HEK293 (cell line): ENCODE measurements around the gene RBM20.

ENCODE experiments used
- CTCF ChIA-PET: fragments of 350-600 bp; formaldehyde crosslinking; extraction: SDS; loops from one replicate; lab custom pipeline; 2021; ENCODE audit warnings: antibody characterized with exemption; lab: Yijun Ruan, JAX
- POLR2A ChIA-PET: fragments of 300-600 bp; formaldehyde crosslinking; extraction: SDS; loops from one replicate; lab custom pipeline; 2020; ENCODE audit warnings: antibody characterized with exemption, inconsistent platforms; lab: Yijun Ruan, JAX
- H3K27ac ChIP-seq: fragments of 200-500 bp; sonication (Bioruptor generic); 2 replicates; pipeline ENCODE4 v1.5.1; 2014; ENCODE audit warnings: low read depth, low read length, control low read depth, inconsistent platforms; ENCODE audit errors: extremely low read depth
- H3K36me3 ChIP-seq, 2 experiments: fragments of 200-500 bp in 1 of 2; sonication (Bioruptor generic) in 1 of 2; 1 replicate in 1 of 2; 2 replicates in 1 of 2; pipeline ENCODE4 v1.5.1; 2014 to 2017; ENCODE audit warnings: inconsistent platforms in 2 of 2, low read length in 2 of 2; ENCODE audit not compliant: control insufficient read depth in 2 of 2, insufficient read depth in 1 of 2
- H3K4me1 ChIP-seq: fragments of 200-500 bp; sonication (Bioruptor generic); 2 replicates; pipeline ENCODE4 v1.5.1; 2014; ENCODE audit warnings: mild to moderate bottlenecking, low read length, inconsistent platforms; ENCODE audit not compliant: control insufficient read depth, insufficient read depth
- H3K4me3 ChIP-seq: 2 replicates; pipeline ENCODE4 v1.5.1; 2011; ENCODE audit warnings: low read depth, mild to moderate bottlenecking, control low read depth, low read length, moderate library complexity
- H3K9me3 ChIP-seq: fragments of 200-500 bp; sonication (Bioruptor generic); 2 replicates; pipeline ENCODE4 v1.5.1; 2014; ENCODE audit warnings: low read depth, low read length, inconsistent platforms; ENCODE audit not compliant: control insufficient read depth, insufficient read depth
- PRDM1 ChIP-seq: fragments of 450-650 bp; formaldehyde crosslinking; IDR thresholded peaks from 2 replicates; pipeline ENCODE4; 2016; ENCODE audit warnings: missing biosample characterization, missing genetic modification characterization
- ZBTB1 ChIP-seq: fragments of 450-650 bp; formaldehyde crosslinking; IDR thresholded peaks from 2 replicates; pipeline ENCODE4 v1.5.1; 2016; ENCODE audit warnings: missing biosample characterization, missing genetic modification characterization
- ZNF140 ChIP-seq: fragments of 450-650 bp; formaldehyde crosslinking; IDR thresholded peaks from 2 replicates; pipeline ENCODE4 v1.5.1; 2016; ENCODE audit warnings: missing biosample characterization, missing genetic modification characterization
- ZNF146 ChIP-seq: fragments of 450-650 bp; formaldehyde crosslinking; IDR thresholded peaks from 2 replicates; pipeline ENCODE4 v1.5.1; 2016; ENCODE audit warnings: missing biosample characterization, missing genetic modification characterization
- ZNF248 ChIP-seq: fragments of 450-650 bp; formaldehyde crosslinking; IDR thresholded peaks from 2 replicates; pipeline ENCODE4 v1.5.1; 2017; ENCODE audit warnings: missing biosample characterization, missing genetic modification characterization
- ZNF302 ChIP-seq: fragments of 450-650 bp; formaldehyde crosslinking; IDR thresholded peaks from 2 replicates; pipeline ENCODE4 v1.5.1; 2016; ENCODE audit warnings: missing biosample characterization, missing genetic modification characterization, low read depth
- ZNF37A ChIP-seq: fragments of 450-650 bp; IDR thresholded peaks from 2 replicates; pipeline ENCODE4 v1.5.1; 2018; ENCODE audit warnings: missing biosample characterization, missing genetic modification characterization
- ZNF426 ChIP-seq: fragments of 450-650 bp; formaldehyde crosslinking; IDR thresholded peaks from 2 replicates; pipeline ENCODE4 v1.5.1; 2017; ENCODE audit warnings: missing biosample characterization, missing genetic modification characterization, mild to moderate bottlenecking, inconsistent platforms, moderate library complexity
- ZNF529 ChIP-seq: fragments of 450-650 bp; formaldehyde crosslinking; IDR thresholded peaks from 2 replicates; pipeline ENCODE4 v1.5.1; 2017; ENCODE audit warnings: missing genetic modification characterization, missing biosample characterization; ENCODE audit not compliant: insufficient replicate concordance
- ZSCAN16 ChIP-seq: fragments of 450-650 bp; formaldehyde crosslinking; IDR thresholded peaks from 2 replicates; pipeline ENCODE4 v1.5.1; 2016; ENCODE audit warnings: missing biosample characterization, missing genetic modification characterization
- TF ChIP-seq, protein P1 (sequence below): fragments of 450-650 bp; formaldehyde crosslinking; IDR thresholded peaks from 2 replicates; pipeline ENCODE4 v1.5.1; 2016; ENCODE audit warnings: missing biosample characterization, missing genetic modification characterization
- TF ChIP-seq, protein P2 (sequence below): fragments of 450-650 bp; formaldehyde crosslinking; IDR thresholded peaks from 2 replicates; pipeline ENCODE4 v1.5.1; 2017; ENCODE audit warnings: missing biosample characterization, missing genetic modification characterization
- TF ChIP-seq, protein P3 (sequence below): fragments of 450-650 bp; formaldehyde crosslinking; IDR thresholded peaks from 2 replicates; pipeline ENCODE4 v1.5.1; 2016; ENCODE audit warnings: missing biosample characterization, missing genetic modification characterization
- TF ChIP-seq, protein P4 (sequence below): fragments of 450-650 bp; formaldehyde crosslinking; IDR thresholded peaks from 2 replicates; pipeline ENCODE4 v1.5.1; 2017; ENCODE audit warnings: missing biosample characterization, missing genetic modification characterization

RBM20 gene

DNA sequence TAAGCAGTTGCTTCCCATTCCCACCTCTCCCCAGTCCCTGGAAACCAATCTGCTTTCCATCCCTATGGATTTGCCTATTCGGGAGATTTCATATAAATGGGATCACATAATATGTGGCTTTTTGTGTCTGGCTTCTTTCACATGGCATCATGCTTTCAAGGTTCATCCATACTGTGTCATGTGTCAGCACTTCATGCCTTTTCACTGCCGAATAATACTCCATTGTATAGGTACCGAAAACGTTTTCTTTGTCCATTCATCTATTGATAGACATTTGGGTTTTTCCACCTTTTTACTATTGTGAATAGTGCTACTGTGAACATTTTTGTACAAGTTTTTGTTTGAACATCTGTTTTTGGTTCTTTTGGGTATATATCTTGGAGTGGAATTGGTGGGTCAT lies 12.5 kb downstream of the RBM20 start:
- ChIA-PET CTCF (interaction anchor here (2.3 kb wide), 1 partner anchor 25 kb away, joined by 7 read pairs; no protein-coding TSS in a partner anchor), POLR2A (no interaction called here)
- Histone ChIP-seq H3K9me3 (no peaks in the 10 kb centered on the region), H3K27ac (no peak overlapping the region), H3K4me1 (peaks cover 14% of the 10 kb centered on the region), H3K36me3 (no peaks in the 10 kb centered on the region), H3K4me3 (no peak overlapping the region)
- peak; percentile 92 for TF ChIP-seq ZNF146 (tag by site-specific recombination)
- TF ChIP-seq ZNF140 (tag by site-specific recombination) = 0 out of 2 replicates have a peak, but pooled peaks have one; percentile 30
- no peak for TF ChIP-seq ZBTB1 (tag by site-specific recombination)

DNA sequence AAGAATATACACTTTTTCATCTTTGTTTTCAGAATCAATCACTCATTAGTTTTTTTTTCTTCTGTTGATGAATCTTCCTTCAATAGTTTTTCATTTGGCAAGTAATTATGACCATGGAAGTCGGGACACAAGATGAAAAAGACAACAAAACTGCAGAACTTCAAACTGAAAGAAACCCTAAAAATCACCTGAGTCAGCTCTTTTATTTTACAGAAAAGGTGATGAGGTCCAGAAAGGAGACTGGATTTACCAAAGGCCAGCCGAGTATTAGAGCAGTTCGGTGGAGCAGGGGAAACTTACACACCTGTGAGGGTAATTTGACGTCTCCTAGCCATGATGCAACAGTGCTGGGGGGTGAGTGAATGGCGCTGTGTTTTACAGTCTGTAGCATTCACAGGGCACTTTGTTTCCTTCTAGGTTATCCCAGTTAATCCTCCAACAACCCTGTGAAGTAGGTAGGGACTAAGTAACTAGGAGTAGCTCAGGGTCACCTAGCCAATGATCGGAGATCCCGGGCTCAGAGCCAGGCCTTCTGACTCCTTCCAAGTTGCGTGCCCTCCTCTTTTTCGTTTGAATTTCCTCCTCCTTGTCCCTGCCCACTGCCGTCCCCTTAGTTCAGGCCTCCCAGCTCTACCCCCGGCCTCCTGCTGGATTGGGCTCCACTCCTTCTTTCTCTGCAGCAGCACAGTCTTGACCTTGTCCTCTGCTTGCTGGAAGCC lies 14.0 kb downstream of the RBM20 start:
- Histone ChIP-seq H3K4me1 (peaks cover 11% of the 10 kb centered on the region), H3K27ac (no peak overlapping the region), H3K36me3 (no peaks in the 10 kb centered on the region), H3K9me3 (no peaks in the 10 kb centered on the region), H3K4me3 (no peak overlapping the region)
- no peak for TF ChIP-seq ZNF426 (tag by site-specific recombination)
- TF ChIP-seq, protein P1, sequence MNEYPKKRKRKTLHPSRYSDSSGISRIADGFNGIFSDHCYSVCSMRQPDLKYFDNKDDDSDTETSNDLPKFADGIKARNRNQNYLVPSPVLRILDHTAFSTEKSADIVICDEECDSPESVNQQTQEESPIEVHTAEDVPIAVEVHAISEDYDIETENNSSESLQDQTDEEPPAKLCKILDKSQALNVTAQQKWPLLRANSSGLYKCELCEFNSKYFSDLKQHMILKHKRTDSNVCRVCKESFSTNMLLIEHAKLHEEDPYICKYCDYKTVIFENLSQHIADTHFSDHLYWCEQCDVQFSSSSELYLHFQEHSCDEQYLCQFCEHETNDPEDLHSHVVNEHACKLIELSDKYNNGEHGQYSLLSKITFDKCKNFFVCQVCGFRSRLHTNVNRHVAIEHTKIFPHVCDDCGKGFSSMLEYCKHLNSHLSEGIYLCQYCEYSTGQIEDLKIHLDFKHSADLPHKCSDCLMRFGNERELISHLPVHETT (tag by site-specific recombination) = no peak
- no peak for TF ChIP-seq ZNF248
- TF ChIP-seq, protein P2, sequence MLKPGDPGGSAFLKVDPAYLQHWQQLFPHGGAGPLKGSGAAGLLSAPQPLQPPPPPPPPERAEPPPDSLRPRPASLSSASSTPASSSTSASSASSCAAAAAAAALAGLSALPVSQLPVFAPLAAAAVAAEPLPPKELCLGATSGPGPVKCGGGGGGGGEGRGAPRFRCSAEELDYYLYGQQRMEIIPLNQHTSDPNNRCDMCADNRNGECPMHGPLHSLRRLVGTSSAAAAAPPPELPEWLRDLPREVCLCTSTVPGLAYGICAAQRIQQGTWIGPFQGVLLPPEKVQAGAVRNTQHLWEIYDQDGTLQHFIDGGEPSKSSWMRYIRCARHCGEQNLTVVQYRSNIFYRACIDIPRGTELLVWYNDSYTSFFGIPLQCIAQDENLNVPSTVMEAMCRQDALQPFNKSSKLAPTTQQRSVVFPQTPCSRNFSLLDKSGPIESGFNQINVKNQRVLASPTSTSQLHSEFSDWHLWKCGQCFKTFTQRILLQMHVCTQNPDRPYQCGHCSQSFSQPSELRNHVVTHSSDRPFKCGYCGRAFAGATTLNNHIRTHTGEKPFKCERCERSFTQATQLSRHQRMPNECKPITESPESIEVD = no peak
- TF ChIP-seq, protein P3, sequence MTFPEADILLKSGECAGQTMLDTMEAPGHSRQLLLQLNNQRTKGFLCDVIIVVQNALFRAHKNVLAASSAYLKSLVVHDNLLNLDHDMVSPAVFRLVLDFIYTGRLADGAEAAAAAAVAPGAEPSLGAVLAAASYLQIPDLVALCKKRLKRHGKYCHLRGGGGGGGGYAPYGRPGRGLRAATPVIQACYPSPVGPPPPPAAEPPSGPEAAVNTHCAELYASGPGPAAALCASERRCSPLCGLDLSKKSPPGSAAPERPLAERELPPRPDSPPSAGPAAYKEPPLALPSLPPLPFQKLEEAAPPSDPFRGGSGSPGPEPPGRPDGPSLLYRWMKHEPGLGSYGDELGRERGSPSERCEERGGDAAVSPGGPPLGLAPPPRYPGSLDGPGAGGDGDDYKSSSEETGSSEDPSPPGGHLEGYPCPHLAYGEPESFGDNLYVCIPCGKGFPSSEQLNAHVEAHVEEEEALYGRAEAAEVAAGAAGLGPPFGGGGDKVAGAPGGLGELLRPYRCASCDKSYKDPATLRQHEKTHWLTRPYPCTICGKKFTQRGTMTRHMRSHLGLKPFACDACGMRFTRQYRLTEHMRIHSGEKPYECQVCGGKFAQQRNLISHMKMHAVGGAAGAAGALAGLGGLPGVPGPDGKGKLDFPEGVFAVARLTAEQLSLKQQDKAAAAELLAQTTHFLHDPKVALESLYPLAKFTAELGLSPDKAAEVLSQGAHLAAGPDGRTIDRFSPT (tag by site-specific recombination) = no peak
- no peak for TF ChIP-seq ZSCAN16 (tag by site-specific recombination)
- no peak for TF ChIP-seq ZNF37A
- TF ChIP-seq, protein P4, sequence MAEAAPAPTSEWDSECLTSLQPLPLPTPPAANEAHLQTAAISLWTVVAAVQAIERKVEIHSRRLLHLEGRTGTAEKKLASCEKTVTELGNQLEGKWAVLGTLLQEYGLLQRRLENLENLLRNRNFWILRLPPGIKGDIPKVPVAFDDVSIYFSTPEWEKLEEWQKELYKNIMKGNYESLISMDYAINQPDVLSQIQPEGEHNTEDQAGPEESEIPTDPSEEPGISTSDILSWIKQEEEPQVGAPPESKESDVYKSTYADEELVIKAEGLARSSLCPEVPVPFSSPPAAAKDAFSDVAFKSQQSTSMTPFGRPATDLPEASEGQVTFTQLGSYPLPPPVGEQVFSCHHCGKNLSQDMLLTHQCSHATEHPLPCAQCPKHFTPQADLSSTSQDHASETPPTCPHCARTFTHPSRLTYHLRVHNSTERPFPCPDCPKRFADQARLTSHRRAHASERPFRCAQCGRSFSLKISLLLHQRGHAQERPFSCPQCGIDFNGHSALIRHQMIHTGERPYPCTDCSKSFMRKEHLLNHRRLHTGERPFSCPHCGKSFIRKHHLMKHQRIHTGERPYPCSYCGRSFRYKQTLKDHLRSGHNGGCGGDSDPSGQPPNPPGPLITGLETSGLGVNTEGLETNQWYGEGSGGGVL (tag by site-specific recombination) = no peak
- no peak for TF ChIP-seq ZNF302 (tag by site-specific recombination)
- TF ChIP-seq PRDM1 (tag by site-specific recombination) = no peak
- no peak for TF ChIP-seq ZNF529
- ChIA-PET CTCF (interaction anchor here (0.9 to 3.0 kb wide), 6 partner anchors 8 to 105 kb away, joined by 3 to 14 read pairs (median 4); no protein-coding TSS in a partner anchor), POLR2A (no interaction called here)
